NB4 (cell line): Measurements from ENCODE around the gene HAGHL.
A peak's percentile ranks its signal among the peaks of the same experiment; 100 is the strongest.

Experiments used
- DNase-seq: peaks from one replicate; pipeline ENCODE4 v3.0.0; 2010; ENCODE audit warnings: low read depth
- H3K4me3 ChIP-seq: one replicate; pipeline ENCODE4 v1.5.1; 2011; ENCODE audit warnings: mild to moderate bottlenecking, low read depth, low read length, moderate library complexity
- MYC ChIP-seq: IDR thresholded peaks from 2 replicates; pipeline ENCODE4 v1.6.1; 2011; ENCODE audit warnings: low read depth, low read length
- POLR2A ChIP-seq: IDR thresholded peaks from 2 replicates; pipeline ENCODE4 v1.6.1; 2011; ENCODE audit warnings: mild to moderate bottlenecking; ENCODE audit not compliant: insufficient read length; ENCODE audit errors: extremely low read depth
- TF ChIP-seq, protein P1 (sequence below): IDR thresholded peaks from 2 replicates; pipeline ENCODE4 v1.6.1; 2011; ENCODE audit warnings: low read depth, low read length
- TF ChIP-seq, protein P2 (sequence below): IDR thresholded peaks from one replicate; pipeline ENCODE4 v1.5.1; 2012; ENCODE audit warnings: low read depth, low read length

HAGHL gene

DNA sequence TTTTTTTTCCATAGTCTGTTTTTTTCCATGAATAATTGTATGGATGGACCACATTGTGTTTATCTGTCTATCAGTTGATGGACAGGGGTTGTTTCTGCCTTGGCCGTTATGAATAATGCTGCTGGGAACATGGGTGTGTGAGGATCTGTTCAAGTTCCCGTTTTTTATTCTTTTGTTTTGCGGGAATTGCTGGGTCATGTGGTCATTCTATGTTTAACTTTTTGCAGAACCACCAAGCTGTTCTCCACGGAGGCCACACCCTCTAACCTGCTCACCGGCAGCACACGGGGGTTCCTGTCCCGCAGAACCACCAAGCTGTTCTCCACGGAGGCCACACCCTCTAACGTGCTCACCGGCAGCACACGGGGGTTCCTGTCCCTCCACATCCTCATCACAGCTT is 27.8 kb downstream of the HAGHL start:
- TF ChIP-seq POLR2A = no peak
- no peak for TF ChIP-seq MYC
- TF ChIP-seq, protein P1, sequence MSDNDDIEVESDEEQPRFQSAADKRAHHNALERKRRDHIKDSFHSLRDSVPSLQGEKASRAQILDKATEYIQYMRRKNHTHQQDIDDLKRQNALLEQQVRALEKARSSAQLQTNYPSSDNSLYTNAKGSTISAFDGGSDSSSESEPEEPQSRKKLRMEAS = no peak
- TF ChIP-seq, protein P2, sequence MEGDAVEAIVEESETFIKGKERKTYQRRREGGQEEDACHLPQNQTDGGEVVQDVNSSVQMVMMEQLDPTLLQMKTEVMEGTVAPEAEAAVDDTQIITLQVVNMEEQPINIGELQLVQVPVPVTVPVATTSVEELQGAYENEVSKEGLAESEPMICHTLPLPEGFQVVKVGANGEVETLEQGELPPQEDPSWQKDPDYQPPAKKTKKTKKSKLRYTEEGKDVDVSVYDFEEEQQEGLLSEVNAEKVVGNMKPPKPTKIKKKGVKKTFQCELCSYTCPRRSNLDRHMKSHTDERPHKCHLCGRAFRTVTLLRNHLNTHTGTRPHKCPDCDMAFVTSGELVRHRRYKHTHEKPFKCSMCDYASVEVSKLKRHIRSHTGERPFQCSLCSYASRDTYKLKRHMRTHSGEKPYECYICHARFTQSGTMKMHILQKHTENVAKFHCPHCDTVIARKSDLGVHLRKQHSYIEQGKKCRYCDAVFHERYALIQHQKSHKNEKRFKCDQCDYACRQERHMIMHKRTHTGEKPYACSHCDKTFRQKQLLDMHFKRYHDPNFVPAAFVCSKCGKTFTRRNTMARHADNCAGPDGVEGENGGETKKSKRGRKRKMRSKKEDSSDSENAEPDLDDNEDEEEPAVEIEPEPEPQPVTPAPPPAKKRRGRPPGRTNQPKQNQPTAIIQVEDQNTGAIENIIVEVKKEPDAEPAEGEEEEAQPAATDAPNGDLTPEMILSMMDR = no peak
- peak; percentile 64 for DNase-seq
- no peak overlapping the region for H3K4me3 ChIP-seq

DNA sequence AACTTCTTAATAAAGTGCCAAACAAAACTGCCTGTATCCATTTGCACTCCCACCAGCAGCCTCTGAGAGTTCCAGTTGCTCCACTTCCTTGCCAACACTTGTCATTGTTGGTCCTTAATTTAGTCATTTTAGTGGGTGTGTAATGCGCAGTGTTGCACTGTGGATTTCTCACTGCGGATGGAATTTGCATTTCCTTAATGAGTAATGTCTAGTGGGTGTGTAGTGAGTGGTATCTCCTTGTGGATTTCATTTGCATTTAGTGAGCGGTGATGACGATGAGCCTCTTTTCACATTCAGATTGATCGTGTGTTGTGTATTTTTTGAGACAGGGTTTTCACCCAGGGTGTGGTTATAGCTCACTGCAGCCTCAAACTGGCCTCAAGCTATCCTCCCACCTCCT is 29.5 kb downstream of the HAGHL start:
- H3K4me3 ChIP-seq = no peak overlapping the region
- no peak for DNase-seq
- TF ChIP-seq POLR2A (no peak), MYC (no peak)
- TF ChIP-seq, protein P2 = no peak
- TF ChIP-seq, protein P1 = no peak

DNA sequence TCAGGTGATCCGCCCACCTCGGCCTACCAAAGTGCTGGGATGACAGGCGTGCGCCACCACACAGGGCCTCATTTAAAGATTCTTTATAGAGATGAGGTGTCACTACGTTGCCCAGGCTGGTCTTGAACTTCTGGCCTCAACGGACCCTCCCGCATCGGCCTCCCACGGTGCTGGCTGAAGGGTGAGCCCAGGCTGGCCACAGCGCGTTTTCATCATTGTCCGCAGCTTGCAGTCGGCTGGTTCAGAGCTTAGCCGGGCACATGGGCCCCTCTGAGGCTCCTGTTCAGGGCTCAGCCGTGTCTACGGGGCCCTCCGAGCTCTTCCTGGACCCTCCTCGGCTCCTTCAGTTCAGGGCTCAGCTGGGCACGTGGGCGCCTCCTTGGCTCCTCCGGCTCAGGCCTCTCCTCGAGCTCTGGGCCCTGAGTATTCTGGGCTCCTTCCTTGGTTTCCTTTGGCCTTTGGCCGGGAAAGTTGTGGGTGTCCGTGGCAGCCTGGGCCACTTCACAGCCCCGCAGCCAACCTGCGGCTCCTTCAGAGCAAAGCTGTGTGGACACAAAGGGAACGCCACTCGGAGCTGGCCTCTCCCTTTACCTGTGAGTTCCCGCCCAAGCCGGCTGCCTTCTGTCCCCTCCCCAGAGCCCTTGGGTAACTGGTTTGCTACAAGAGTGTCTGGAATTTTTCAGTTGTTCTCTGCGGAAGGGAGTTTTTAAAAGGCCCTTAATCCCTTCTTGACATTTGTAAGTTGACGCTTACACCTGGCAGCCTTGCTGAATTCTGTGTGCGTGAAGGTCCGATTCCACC is 32.4 kb downstream of the HAGHL start:
- H3K4me3 ChIP-seq = no peak overlapping the region
- no peak for TF ChIP-seq MYC
- no peak for TF ChIP-seq POLR2A
- TF ChIP-seq, protein P1 = no peak
- TF ChIP-seq, protein P2 = no peak
- no peak for DNase-seq

DNA sequence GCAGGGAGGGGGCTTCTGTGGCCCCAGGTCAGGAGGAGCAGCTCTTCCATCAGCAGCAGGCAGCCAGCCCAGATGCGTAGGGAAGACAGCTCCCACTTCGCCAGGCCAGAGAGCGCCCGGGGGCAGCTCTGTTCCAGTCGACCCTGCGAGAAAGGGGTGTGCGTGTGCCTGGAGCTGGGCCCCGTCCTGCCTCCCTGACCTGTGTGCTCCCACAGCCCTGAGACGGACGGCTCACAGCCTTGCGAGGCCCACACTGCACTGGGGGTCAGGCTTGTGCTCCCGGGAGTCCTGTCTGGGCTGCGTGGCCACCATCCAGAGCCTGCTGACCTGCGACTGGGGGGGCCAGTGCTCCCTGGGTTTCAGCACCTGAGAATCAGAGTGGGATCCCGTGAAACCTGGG is 33.2 kb downstream of the HAGHL start:
- no peak for DNase-seq
- H3K4me3 ChIP-seq = no peak overlapping the region
- TF ChIP-seq, protein P1 = no peak
- TF ChIP-seq MYC = no peak
- TF ChIP-seq, protein P2 = no peak
- no peak for TF ChIP-seq POLR2A

DNA sequence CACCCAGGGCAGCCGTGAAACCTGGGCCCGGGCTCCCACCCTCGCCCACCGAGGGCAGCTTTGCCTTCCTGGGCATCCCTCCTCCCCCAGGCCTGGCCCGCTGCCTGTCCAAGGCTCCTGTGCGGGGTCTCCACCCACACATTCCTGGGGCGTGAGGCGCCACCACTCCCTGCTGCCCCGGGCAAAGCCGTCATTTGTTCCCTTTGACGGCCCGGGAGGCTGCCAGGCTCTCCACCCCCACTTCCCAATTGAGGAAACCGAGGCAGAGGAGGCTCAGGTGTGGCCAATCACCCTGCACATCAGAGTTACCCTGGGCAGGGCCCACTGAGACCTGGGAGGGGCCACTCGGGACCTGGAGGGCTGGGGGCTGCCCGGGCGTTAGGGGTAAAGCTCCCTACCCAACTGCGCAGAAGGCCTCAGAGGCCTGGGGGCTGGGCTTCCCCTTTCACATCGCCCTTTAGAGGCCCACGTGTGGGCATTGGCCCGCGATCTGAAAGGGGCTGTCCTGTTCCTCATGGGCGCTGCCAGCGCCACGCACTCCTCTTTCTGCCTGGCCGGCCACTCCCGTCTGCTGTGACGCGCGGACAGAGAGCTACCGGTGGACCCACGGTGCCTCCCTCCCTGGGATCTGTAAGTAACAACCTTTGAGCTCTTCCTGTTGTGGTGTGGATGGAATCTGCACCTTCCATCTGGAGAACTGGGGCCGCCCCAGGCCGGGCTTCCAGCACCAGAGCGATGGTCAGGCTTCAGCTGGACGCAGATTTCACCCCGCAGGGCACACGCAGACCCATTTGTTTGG is 33.8 kb downstream of the HAGHL start, which contains the start of gene MSLN:
TSS of gene MSLN (plus strand) at position 190 of the 799 bp plus-strand sequence. CDS start 1,947 bp downstream, outside the sequence.
- DNase-seq = no peak
- H3K4me3 ChIP-seq = no peak within 1 kb of the TSS

More for the DNA sequence above, 33.8 kb downstream of the HAGHL start, which contains the start of gene MSLN:
- TF ChIP-seq POLR2A = no peak
- TF ChIP-seq, protein P2 = no peak
- TF ChIP-seq, protein P1 = no peak
- TF ChIP-seq MYC = no peak
